ENCODE results near the gene PARN.

The PARN gene

GRCh38 chr16:14465799-14466198, 164.3 kb downstream of the PARN start:
- peaks cover 0 to 2% of the 10 kb centered on the region in 2 donors for H3K36me3 ChIP-seq (ENCODE audit: control insufficient read depth in 2 of 2, insufficient read depth in 2 of 2, low read length in 2 of 2)
- no peak overlapping the region for H3K9ac ChIP-seq (ENCODE audit: low read length in 2 of 2)
- H3K4me3 ChIP-seq (ENCODE audit: low read length in 2 of 2) = no peak overlapping the region
- H3K4me1 ChIP-seq (ENCODE audit: control insufficient read depth, insufficient read depth, low read length) = no peaks in the 10 kb centered on the region
- no peak overlapping the region for H3K27ac ChIP-seq (ENCODE audit: low read length)
- H3K9me3 ChIP-seq (ENCODE audit: control insufficient read depth in 2 of 2, low read length in 2 of 2) = peaks cover 0 to 2% of the 10 kb centered on the region in 2 donors
- no peaks in the 10 kb centered on the region for H3K27me3 ChIP-seq (ENCODE audit: control insufficient read depth in 1 of 2, insufficient read depth in 2 of 2, low read length in 2 of 2)

GRCh38 chr16:14464796-14465195, 165.3 kb downstream of the PARN start:
- H3K27me3 ChIP-seq (ENCODE audit: control insufficient read depth in 1 of 2, insufficient read depth in 2 of 2, low read length in 2 of 2) = no peaks in the 10 kb centered on the region
- no peak overlapping the region for H3K27ac ChIP-seq (ENCODE audit: low read length)
- H3K4me3 ChIP-seq (ENCODE audit: low read length in 2 of 2) = no peak overlapping the region
- peaks cover 0 to 3% of the 10 kb centered on the region in 2 donors for H3K36me3 ChIP-seq (ENCODE audit: control insufficient read depth in 2 of 2, insufficient read depth in 2 of 2, low read length in 2 of 2)
- no peaks in the 10 kb centered on the region for H3K4me1 ChIP-seq (ENCODE audit: control insufficient read depth, insufficient read depth, low read length)
- H3K9me3 ChIP-seq (ENCODE audit: control insufficient read depth in 2 of 2, low read length in 2 of 2) = peaks cover 0 to 2% of the 10 kb centered on the region in 2 donors
- H3K9ac ChIP-seq (ENCODE audit: low read length in 2 of 2) = no peak overlapping the region

- Histone ChIP-seq H3K27ac (ENCODE audit: low read length) (no peak overlapping the region), H3K9ac (ENCODE audit: low read length in 2 of 2) (no peak overlapping the region), H3K9me3 (ENCODE audit: control insufficient read depth in 2 of 2, low read length in 2 of 2) (peaks cover 0 to 2% of the 10 kb centered on the region in 2 donors), H3K4me1 (ENCODE audit: control insufficient read depth, insufficient read depth, low read length) (no peaks in the 10 kb centered on the region), H3K27me3 (ENCODE audit: control insufficient read depth in 1 of 2, insufficient read depth in 2 of 2, low read length in 2 of 2) (no peaks in the 10 kb centered on the region), H3K4me3 (ENCODE audit: low read length in 2 of 2) (no peak overlapping the region), H3K36me3 (ENCODE audit: control insufficient read depth in 2 of 2, insufficient read depth in 2 of 2, low read length in 2 of 2) (peaks cover 0 to 3% of the 10 kb centered on the region in 2 donors)
Observed at GRCh38 chr16:14464192-14464591, 165.9 kb downstream of the PARN start.

- H3K4me3 ChIP-seq (ENCODE audit: low read length in 2 of 2) = no peak overlapping the region
- H3K36me3 ChIP-seq (ENCODE audit: control insufficient read depth in 2 of 2, insufficient read depth in 2 of 2, low read length in 2 of 2) = peaks cover 0 to 3% of the 10 kb centered on the region in 2 donors
- H3K4me1 ChIP-seq (ENCODE audit: control insufficient read depth, insufficient read depth, low read length) = no peaks in the 10 kb centered on the region
- peaks cover 0 to 2% of the 10 kb centered on the region in 2 donors for H3K9me3 ChIP-seq (ENCODE audit: control insufficient read depth in 2 of 2, low read length in 2 of 2)
- no peak overlapping the region for H3K27ac ChIP-seq (ENCODE audit: low read length)
- no peak overlapping the region for H3K9ac ChIP-seq (ENCODE audit: low read length in 2 of 2)
- H3K27me3 ChIP-seq (ENCODE audit: control insufficient read depth in 1 of 2, insufficient read depth in 2 of 2, low read length in 2 of 2) = no peaks in the 10 kb centered on the region
Observed at GRCh38 chr16:14462811-14463210, 167.2 kb downstream of the PARN start.

GRCh38 chr16:14460726-14461125, 169.3 kb downstream of the PARN start:
- Histone ChIP-seq H3K4me3 (ENCODE audit: low read length in 2 of 2) (no peak overlapping the region), H3K9me3 (ENCODE audit: control insufficient read depth in 2 of 2, low read length in 2 of 2) (peaks cover 0 to 2% of the 10 kb centered on the region in 2 donors), H3K27me3 (ENCODE audit: control insufficient read depth in 1 of 2, insufficient read depth in 2 of 2, low read length in 2 of 2) (no peaks in the 10 kb centered on the region), H3K4me1 (ENCODE audit: control insufficient read depth, insufficient read depth, low read length) (no peaks in the 10 kb centered on the region), H3K36me3 (ENCODE audit: control insufficient read depth in 2 of 2, insufficient read depth in 2 of 2, low read length in 2 of 2) (peaks cover 0 to 3% of the 10 kb centered on the region in 2 donors), H3K9ac (ENCODE audit: low read length in 2 of 2) (no peak overlapping the region), H3K27ac (ENCODE audit: low read length) (no peak overlapping the region)

- H3K4me3 ChIP-seq (ENCODE audit: low read length in 2 of 2) = no peak overlapping the region
- H3K9me3 ChIP-seq (ENCODE audit: control insufficient read depth in 2 of 2, low read length in 2 of 2) = peaks cover 0 to under 1% of the 10 kb centered on the region in 2 donors
- H3K4me1 ChIP-seq (ENCODE audit: control insufficient read depth, insufficient read depth, low read length) = no peaks in the 10 kb centered on the region
- peaks cover 0 to 3% of the 10 kb centered on the region in 2 donors for H3K36me3 ChIP-seq (ENCODE audit: control insufficient read depth in 2 of 2, insufficient read depth in 2 of 2, low read length in 2 of 2)
- no peak overlapping the region for H3K9ac ChIP-seq (ENCODE audit: low read length in 2 of 2)
- no peaks in the 10 kb centered on the region for H3K27me3 ChIP-seq (ENCODE audit: control insufficient read depth in 1 of 2, insufficient read depth in 2 of 2, low read length in 2 of 2)
- no peak overlapping the region for H3K27ac ChIP-seq (ENCODE audit: low read length)
Observed at GRCh38 chr16:14458576-14458975, 171.5 kb downstream of the PARN start.

GRCh38 chr16:14456793-14457481, 173.1 kb downstream of the PARN start:
- H3K27me3 ChIP-seq (ENCODE audit: control insufficient read depth in 1 of 2, insufficient read depth in 2 of 2, low read length in 2 of 2) = no peaks in the 10 kb centered on the region
- H3K9me3 ChIP-seq (ENCODE audit: control insufficient read depth in 2 of 2, low read length in 2 of 2) = no peaks in the 10 kb centered on the region
- H3K36me3 ChIP-seq (ENCODE audit: control insufficient read depth in 2 of 2, insufficient read depth in 2 of 2, low read length in 2 of 2) = peaks cover 0 to 3% of the 10 kb centered on the region in 2 donors
- H3K9ac ChIP-seq (ENCODE audit: low read length in 2 of 2) = no peak overlapping the region
- H3K4me3 ChIP-seq (ENCODE audit: low read length in 2 of 2) = no peak overlapping the region
- no peak overlapping the region for H3K27ac ChIP-seq (ENCODE audit: low read length)
- no peaks in the 10 kb centered on the region for H3K4me1 ChIP-seq (ENCODE audit: control insufficient read depth, insufficient read depth, low read length)

- H3K9ac ChIP-seq (ENCODE audit: low read length in 2 of 2) = no peak overlapping the region
- H3K9me3 ChIP-seq (ENCODE audit: control insufficient read depth in 2 of 2, low read length in 2 of 2) = no peaks in the 10 kb centered on the region
- H3K27me3 ChIP-seq (ENCODE audit: control insufficient read depth in 1 of 2, insufficient read depth in 2 of 2, low read length in 2 of 2) = no peaks in the 10 kb centered on the region
- no peak overlapping the region for H3K4me3 ChIP-seq (ENCODE audit: low read length in 2 of 2)
- H3K36me3 ChIP-seq (ENCODE audit: control insufficient read depth in 2 of 2, insufficient read depth in 2 of 2, low read length in 2 of 2) = no peaks in the 10 kb centered on the region
- no peaks in the 10 kb centered on the region for H3K4me1 ChIP-seq (ENCODE audit: control insufficient read depth, insufficient read depth, low read length)
- no peak overlapping the region for H3K27ac ChIP-seq (ENCODE audit: low read length)
Observed at GRCh38 chr16:14455573-14455972, 174.5 kb downstream of the PARN start.

- H3K27me3 ChIP-seq (ENCODE audit: control insufficient read depth in 1 of 2, insufficient read depth in 2 of 2, low read length in 2 of 2) = no peaks in the 10 kb centered on the region
- H3K4me3 ChIP-seq (ENCODE audit: low read length in 2 of 2) = no peak overlapping the region
- no peaks in the 10 kb centered on the region for H3K9me3 ChIP-seq (ENCODE audit: control insufficient read depth in 2 of 2, low read length in 2 of 2)
- H3K4me1 ChIP-seq (ENCODE audit: control insufficient read depth, insufficient read depth, low read length) = no peaks in the 10 kb centered on the region
- H3K27ac ChIP-seq (ENCODE audit: low read length) = no peak overlapping the region
- H3K9ac ChIP-seq (ENCODE audit: low read length in 2 of 2) = no peak overlapping the region
- no peaks in the 10 kb centered on the region for H3K36me3 ChIP-seq (ENCODE audit: control insufficient read depth in 2 of 2, insufficient read depth in 2 of 2, low read length in 2 of 2)
Observed at GRCh38 chr16:14454391-14454790, 175.7 kb downstream of the PARN start.

GRCh38 chr16:14452066-14452465, 178.0 kb downstream of the PARN start:
- no peak overlapping the region for H3K27ac ChIP-seq (ENCODE audit: low read length)
- no peak overlapping the region for H3K4me3 ChIP-seq (ENCODE audit: low read length in 2 of 2)
- H3K9me3 ChIP-seq (ENCODE audit: control insufficient read depth in 2 of 2, low read length in 2 of 2) = no peaks in the 10 kb centered on the region
- no peak overlapping the region for H3K9ac ChIP-seq (ENCODE audit: low read length in 2 of 2)
- no peaks in the 10 kb centered on the region for H3K27me3 ChIP-seq (ENCODE audit: control insufficient read depth in 1 of 2, insufficient read depth in 2 of 2, low read length in 2 of 2)
- no peaks in the 10 kb centered on the region for H3K36me3 ChIP-seq (ENCODE audit: control insufficient read depth in 2 of 2, insufficient read depth in 2 of 2, low read length in 2 of 2)
- H3K4me1 ChIP-seq (ENCODE audit: control insufficient read depth, insufficient read depth, low read length) = no peaks in the 10 kb centered on the region

- H3K4me1 ChIP-seq (ENCODE audit: control insufficient read depth, insufficient read depth, low read length) = no peaks in the 10 kb centered on the region
- peaks cover 0 to 3% of the 10 kb centered on the region in 2 donors for H3K36me3 ChIP-seq (ENCODE audit: control insufficient read depth in 2 of 2, insufficient read depth in 2 of 2, low read length in 2 of 2)
- no peak overlapping the region for H3K9ac ChIP-seq (ENCODE audit: low read length in 2 of 2)
- no peak overlapping the region for H3K27ac ChIP-seq (ENCODE audit: low read length)
- H3K4me3 ChIP-seq (ENCODE audit: low read length in 2 of 2) = no peak overlapping the region
- no peaks in the 10 kb centered on the region for H3K27me3 ChIP-seq (ENCODE audit: control insufficient read depth in 1 of 2, insufficient read depth in 2 of 2, low read length in 2 of 2)
- no peaks in the 10 kb centered on the region for H3K9me3 ChIP-seq (ENCODE audit: control insufficient read depth in 2 of 2, low read length in 2 of 2)
Observed at GRCh38 chr16:14450846-14451245, 179.2 kb downstream of the PARN start.
